Ishikawa (cell line): ENCODE data around the gene RIMS4.

Source experiments
- CEBPB ChIP-seq: IDR thresholded peaks from 2 replicates; pipeline ENCODE4 v1.6.1; 2012
- CREB1 ChIP-seq: IDR thresholded peaks from 2 replicates; pipeline ENCODE4 v1.6.1; 2012; ENCODE audit warnings: low read depth
- EGR1 ChIP-seq: IDR thresholded peaks from 2 replicates; pipeline ENCODE4 v1.6.1; 2012
- EP300 ChIP-seq: IDR thresholded peaks from 2 replicates; pipeline ENCODE4 v1.6.1; 2012; ENCODE audit warnings: borderline replicate concordance
- FOXM1 ChIP-seq: IDR thresholded peaks from 2 replicates; pipeline ENCODE4 v1.6.1; 2012; ENCODE audit warnings: low read depth, borderline replicate concordance
- MAX ChIP-seq: IDR thresholded peaks from 2 replicates; pipeline ENCODE4 v1.6.1; 2012
- NFIC ChIP-seq: IDR thresholded peaks from 2 replicates; pipeline ENCODE4 v1.6.1; 2012
- RAD21 ChIP-seq: IDR thresholded peaks from 2 replicates; pipeline ENCODE4 v1.6.1; 2012; ENCODE audit warnings: low read depth
- REST ChIP-seq: IDR thresholded peaks from 2 replicates; pipeline ENCODE4 v1.6.1; 2012; ENCODE audit warnings: low read depth, mild to moderate bottlenecking
- TAF1 ChIP-seq: IDR thresholded peaks from 2 replicates; pipeline ENCODE4 v1.6.1; 2012; ENCODE audit warnings: low read depth, mild to moderate bottlenecking
- TCF12 ChIP-seq: IDR thresholded peaks from 2 replicates; pipeline ENCODE4 v1.6.1; 2012; ENCODE audit warnings: low read depth
- TEAD4 ChIP-seq: IDR thresholded peaks from 2 replicates; pipeline ENCODE4 v1.6.1; 2012
- USF1 ChIP-seq: IDR thresholded peaks from 2 replicates; pipeline ENCODE4 v1.6.1; 2012
- YY1 ChIP-seq: IDR thresholded peaks from 2 replicates; pipeline ENCODE4 v1.6.1; 2012; ENCODE audit warnings: low read depth
- ZBTB7A ChIP-seq: IDR thresholded peaks from 2 replicates; pipeline ENCODE4 v1.6.1; 2012; ENCODE audit warnings: low read depth

Gene RIMS4

GRCh38 chr20:44772636-44773035 lies 37.7 kb downstream of the RIMS4 start:
- no peak for TF ChIP-seq NFIC
- TF ChIP-seq EP300: no peak
- no peak for TF ChIP-seq REST
- TF ChIP-seq CEBPB: no peak
- no peak for TF ChIP-seq ZBTB7A
- TF ChIP-seq TEAD4: no peak
- no peak for TF ChIP-seq CREB1
- no peak for TF ChIP-seq USF1
- TF ChIP-seq TCF12: no peak
- TF ChIP-seq FOXM1: no peak
- no peak for TF ChIP-seq YY1
- no peak for TF ChIP-seq EGR1
- TF ChIP-seq TAF1: no peak
- TF ChIP-seq MAX: no peak
- TF ChIP-seq RAD21: no peak

- TF ChIP-seq MAX (no peak), REST (no peak), NFIC (no peak), YY1 (no peak), USF1 (no peak), EP300 (no peak), FOXM1 (no peak), ZBTB7A (no peak), RAD21 (no peak), TCF12 (no peak)
Observed at GRCh38 chr20:44771172-44771535, 39.2 kb downstream of the RIMS4 start.

- TF ChIP-seq RAD21 (no peak), REST (no peak), NFIC (0 out of 2 replicates have a peak, but pooled peaks have one; percentile 23), ZBTB7A (no peak)
Observed at GRCh38 chr20:44770484-44771171, 39.7 kb downstream of the RIMS4 start.

- no peak for TF ChIP-seq EP300
- TF ChIP-seq FOXM1: no peak
- TF ChIP-seq RAD21: no peak
- TF ChIP-seq TAF1: no peak
- no peak for TF ChIP-seq REST
- no peak for TF ChIP-seq USF1
- TF ChIP-seq YY1: no peak
Observed at GRCh38 chr20:44769481-44769863, 40.9 kb downstream of the RIMS4 start.
